ENCODE data around the gene KCNK17. TPM values are rescaled to one million over a fixed set of nuclear protein-coding genes. Genes with fewer than 3 reads are reported as not detected.
A peak's percentile ranks its signal among the peaks of the same experiment; 100 is the strongest.

Gene KCNK17
- total RNA-seq, 2 donors from 2014 or later: not detected

DNA sequence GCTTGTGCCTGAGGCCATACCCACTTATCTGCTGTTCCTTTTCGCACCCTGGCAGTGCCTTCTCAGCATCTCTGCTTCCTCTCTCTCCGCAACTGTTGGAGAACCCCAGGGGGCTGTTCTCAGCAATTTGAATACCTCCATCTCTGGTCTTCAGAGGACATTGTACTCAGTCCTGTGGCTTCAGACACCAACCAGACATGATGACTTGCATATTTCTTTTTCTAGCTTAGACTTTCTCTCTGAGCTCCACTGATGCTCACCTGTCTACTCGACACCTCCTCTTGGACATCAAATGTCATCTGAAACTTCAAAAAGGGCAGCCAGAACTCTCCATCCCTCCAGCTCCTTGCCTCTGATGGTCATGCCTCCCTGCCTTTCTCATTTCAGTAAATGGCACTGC is 27.1 kb upstream of the KCNK17 start:
- no peak for ATAC-seq
- DNase-seq (ENCODE audit: low spot score in 2 of 2): no peak
- Mint-ChIP-seq H3K27ac (no peak overlapping the region), H3K9me3 (no peaks in the 10 kb centered on the region), H3K36me3 (no peaks in the 10 kb centered on the region)

DNA sequence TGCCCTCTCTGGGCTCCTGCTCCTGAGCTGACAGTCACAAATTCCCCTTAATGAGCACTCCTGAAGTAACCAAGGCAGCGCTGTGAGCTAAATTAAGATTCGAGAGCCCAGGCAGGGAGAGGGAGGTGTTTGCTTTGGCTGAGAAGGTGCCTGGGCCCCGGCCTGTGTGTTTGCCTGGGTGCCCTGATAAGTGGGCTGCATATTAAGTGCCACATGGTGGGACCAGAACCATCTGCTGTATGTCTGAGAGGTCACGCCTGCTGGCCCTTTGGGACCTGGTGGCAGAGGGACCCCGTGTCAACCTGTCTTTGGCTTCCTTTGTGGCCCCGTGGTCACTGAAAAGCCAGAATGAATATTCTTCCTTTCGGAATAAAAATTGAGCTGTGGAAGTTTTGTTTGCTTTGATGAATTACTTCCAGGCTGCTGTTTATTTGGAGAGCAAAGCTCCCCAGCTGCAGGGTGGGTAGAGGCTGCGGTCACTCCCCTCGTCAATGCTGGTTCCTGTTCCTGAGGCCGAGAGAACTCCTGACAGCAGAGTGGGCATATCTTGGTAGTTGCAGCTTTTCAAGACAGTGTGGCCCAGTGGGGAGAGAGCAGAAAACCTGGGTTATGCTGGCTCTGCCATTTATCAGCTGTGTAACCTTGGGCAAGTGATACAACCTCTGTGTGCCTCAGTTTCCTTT is 25.8 kb upstream of the KCNK17 start:
- no peaks in the 10 kb centered on the region for H3K36me3 Mint-ChIP-seq
- H3K9me3 Mint-ChIP-seq: no peaks in the 10 kb centered on the region
- H3K27ac Mint-ChIP-seq: peak overlapping the region in 1 of 2 donors; percentile 47
- ATAC-seq: no peak
- DNase-seq (ENCODE audit: low spot score in 2 of 2): no peak

GRCh38 chr6:39339096-39339867 is 25.1 kb upstream of the KCNK17 start:
- ATAC-seq: no peak
- Mint-ChIP-seq H3K9me3 (no peaks in the 10 kb centered on the region), H3K27ac (no peak overlapping the region), H3K36me3 (no peaks in the 10 kb centered on the region)
- no peak for DNase-seq (ENCODE audit: low spot score in 2 of 2)

GRCh38 chr6:39338397-39338796 is 24.2 kb upstream of the KCNK17 start:
- no peak for ATAC-seq
- H3K36me3 Mint-ChIP-seq: no peaks in the 10 kb centered on the region
- no peak overlapping the region for H3K27ac Mint-ChIP-seq
- H3K9me3 Mint-ChIP-seq: no peaks in the 10 kb centered on the region
- DNase-seq (ENCODE audit: low spot score in 2 of 2): no peak

- no peaks in the 10 kb centered on the region for H3K9me3 Mint-ChIP-seq
- peak in 1 of 2 donors; percentile 66 for ATAC-seq
- DNase-seq (ENCODE audit: low spot score in 2 of 2): no peak
Measured at GRCh38 chr6:39335780-39336545, 21.7 kb upstream of the KCNK17 start.

GRCh38 chr6:39333644-39334438 is 19.6 kb upstream of the KCNK17 start:
- H3K9me3 Mint-ChIP-seq: no peaks in the 10 kb centered on the region
- no peak for DNase-seq (ENCODE audit: low spot score in 2 of 2)
- H3K27ac Mint-ChIP-seq: no peak overlapping the region
- H3K36me3 Mint-ChIP-seq: no peaks in the 10 kb centered on the region
- ATAC-seq: no peak

More at GRCh38 chr6:39335780-39336545, 21.7 kb upstream of the KCNK17 start:
- no peak overlapping the region for H3K27ac Mint-ChIP-seq
- H3K36me3 Mint-ChIP-seq: no peaks in the 10 kb centered on the region

- DNase-seq (ENCODE audit: low spot score in 2 of 2) (no peak), ATAC-seq (no peak)
- no peaks in the 10 kb centered on the region for H3K36me3 Mint-ChIP-seq
- H3K9me3 Mint-ChIP-seq: no peaks in the 10 kb centered on the region
- H3K27ac Mint-ChIP-seq: peak overlapping the region in 1 of 2 donors; percentile 58
Measured at GRCh38 chr6:39330476-39330875, 16.3 kb upstream of the KCNK17 start.

DNA sequence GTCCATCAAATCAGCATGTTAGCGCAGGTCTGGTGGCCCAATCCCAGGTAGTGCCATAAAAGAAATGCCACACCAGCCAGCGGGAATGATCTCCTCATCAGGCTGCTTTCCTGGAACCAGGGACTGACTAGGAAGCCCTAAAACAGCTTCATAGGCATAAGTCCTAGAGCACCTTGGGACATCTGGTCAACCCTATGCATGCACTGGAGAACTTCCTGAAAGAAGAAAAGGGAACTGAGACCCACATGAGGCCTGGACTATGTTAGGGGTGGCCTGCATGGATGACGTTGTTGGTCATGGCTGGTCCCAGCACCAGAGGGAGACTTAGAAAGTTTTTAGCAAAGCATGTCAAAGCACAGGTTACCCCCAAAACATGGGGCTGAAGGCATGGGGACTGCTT is 15.8 kb upstream of the KCNK17 start:
- H3K36me3 Mint-ChIP-seq: no peaks in the 10 kb centered on the region
- DNase-seq (ENCODE audit: low spot score in 2 of 2): no peak
- no peaks in the 10 kb centered on the region for H3K9me3 Mint-ChIP-seq
- no peak for ATAC-seq
- H3K27ac Mint-ChIP-seq: peak overlapping the region in 1 of 2 donors; percentile 58

DNA sequence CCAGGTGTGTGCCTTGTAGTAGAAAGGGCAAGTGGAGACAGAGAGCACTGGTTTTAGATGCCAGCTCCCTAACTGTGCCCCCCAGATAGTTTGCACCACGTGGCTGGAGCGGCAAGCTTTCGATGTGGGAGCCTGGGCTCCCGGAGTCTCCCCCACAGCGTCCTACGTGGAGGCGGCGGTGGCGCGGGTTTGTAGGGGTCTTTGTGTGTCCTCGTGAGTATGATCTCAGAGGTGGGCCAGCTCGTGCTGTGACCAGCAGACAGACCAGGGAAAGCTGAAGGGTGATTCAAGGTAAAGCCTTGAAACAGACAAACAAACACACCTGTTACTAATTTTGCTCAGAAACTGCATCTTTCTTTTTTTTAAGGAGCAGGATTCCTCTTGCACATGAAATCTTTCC is 13.8 kb upstream of the KCNK17 start:
- DNase-seq (ENCODE audit: low spot score in 2 of 2) (no peak), ATAC-seq (no peak)
- Mint-ChIP-seq H3K9me3 (no peaks in the 10 kb centered on the region), H3K27ac (no peak overlapping the region), H3K36me3 (no peaks in the 10 kb centered on the region)

DNA sequence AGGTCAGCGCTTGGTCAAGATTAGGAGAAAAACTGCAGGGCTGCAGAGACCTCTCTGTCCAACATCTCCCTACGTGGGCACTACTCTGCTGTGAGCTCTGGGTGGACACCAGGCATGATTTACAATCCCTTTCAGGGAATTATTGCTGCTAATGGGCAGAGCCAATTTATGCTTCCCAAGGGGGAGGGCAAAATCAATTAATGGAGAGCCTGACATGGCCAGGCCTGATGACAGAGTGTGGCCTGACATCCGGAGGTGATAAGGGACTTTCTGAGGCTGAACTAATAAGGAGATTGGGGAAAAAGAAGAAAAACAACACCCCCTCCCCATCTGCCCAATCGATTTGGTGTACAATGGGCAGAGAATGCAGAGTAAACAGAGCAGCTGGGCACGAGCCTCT is 13.3 kb upstream of the KCNK17 start:
- ATAC-seq (no peak), DNase-seq (ENCODE audit: low spot score in 2 of 2) (no peak)
- H3K9me3 Mint-ChIP-seq: no peaks in the 10 kb centered on the region
- no peaks in the 10 kb centered on the region for H3K36me3 Mint-ChIP-seq
- no peak overlapping the region for H3K27ac Mint-ChIP-seq

- ATAC-seq (no peak), DNase-seq (ENCODE audit: low spot score in 2 of 2) (no peak)
- Mint-ChIP-seq H3K27ac (no peak within 1 kb of the TSS), H3K36me3 (no peaks in the 10 kb centered on the region), H3K9me3 (no peaks in the 10 kb centered on the region)
Measured at GRCh38 chr6:39322306-39322850, 8.2 kb upstream of the KCNK17 start, which contains the start of gene KCNK16. KCNK16 (minus strand) TSS chr6:39322702; CDS start chr6:39322540, 162 bp downstream.

- ATAC-seq (no peak), DNase-seq (ENCODE audit: low spot score in 2 of 2) (no peak)
- Mint-ChIP-seq H3K27ac (no peak overlapping the region), H3K36me3 (no peaks in the 10 kb centered on the region), H3K9me3 (no peaks in the 10 kb centered on the region)
Measured at GRCh38 chr6:39321761-39322160, 7.5 kb upstream of the KCNK17 start.

DNA sequence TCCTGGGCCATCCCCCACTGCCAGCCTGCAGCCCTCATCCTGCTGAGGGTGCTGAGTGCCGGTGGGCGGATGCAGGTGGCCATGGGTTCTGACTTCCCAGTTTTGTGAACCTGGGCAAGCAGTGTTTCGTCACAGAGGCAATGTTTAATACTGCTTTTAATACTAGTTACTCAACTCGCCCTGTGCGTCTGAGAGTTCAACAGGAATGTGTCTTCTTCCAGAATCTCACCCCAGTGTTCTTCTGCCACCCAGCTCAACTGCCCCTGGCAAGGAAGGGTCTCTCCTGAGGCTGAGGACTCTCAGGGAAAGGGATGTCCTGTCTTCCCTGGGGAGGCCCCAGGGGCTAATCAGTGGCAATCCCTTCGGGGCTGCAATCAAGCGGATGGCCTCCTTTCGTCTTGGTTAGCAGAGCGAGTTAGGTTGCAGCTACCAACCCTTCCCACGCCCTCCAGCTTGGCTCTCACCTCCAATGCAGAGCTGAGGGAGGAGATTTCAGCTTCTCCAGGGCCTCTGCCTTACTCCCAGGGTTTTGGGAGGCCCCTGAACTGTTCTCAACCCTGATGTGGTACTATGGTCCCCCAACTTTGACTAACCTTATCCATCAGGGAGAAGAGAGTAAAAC is 6.3 kb upstream of the KCNK17 start:
- ATAC-seq (no peak), DNase-seq (ENCODE audit: low spot score in 2 of 2) (no peak)
- no peak overlapping the region for H3K27ac Mint-ChIP-seq
- no peaks in the 10 kb centered on the region for H3K9me3 Mint-ChIP-seq
- H3K36me3 Mint-ChIP-seq: no peaks in the 10 kb centered on the region

DNA sequence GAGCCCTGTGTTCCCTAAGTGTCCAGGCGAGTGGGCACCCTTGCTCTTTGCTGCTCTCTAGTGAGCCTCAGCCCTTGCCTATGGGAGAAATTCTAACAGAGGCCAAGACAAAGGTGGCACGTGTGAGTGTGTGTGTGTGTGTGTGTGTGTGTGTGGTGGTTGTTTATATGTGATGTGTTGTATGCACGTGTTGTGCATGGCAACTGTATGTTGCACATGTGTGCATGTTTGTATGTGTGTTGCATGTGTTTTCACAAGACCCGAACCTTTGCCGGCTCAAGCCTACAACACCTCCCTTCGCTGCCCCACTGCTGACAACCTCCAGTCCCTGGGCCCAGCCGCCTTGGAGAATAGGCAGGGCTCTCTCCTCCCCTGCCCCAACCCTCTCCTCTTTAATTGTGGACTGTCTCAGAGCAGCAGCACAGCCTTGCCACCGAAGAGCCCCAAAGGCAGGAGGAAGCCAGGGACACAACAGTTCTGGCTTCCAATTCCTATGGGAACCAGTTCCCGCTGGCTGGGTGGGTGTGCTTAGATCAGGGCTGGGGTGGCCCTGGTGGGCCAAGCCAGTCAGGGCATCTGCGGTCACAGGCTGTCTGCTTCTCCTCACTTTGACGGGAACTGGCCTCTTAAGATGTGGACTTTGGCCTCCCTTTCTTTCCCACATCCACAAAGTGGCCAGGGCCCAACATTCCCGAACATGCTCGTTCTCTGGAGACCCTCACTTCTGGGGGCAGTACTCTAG is 5.6 kb upstream of the KCNK17 start:
- DNase-seq (ENCODE audit: low spot score in 2 of 2): no peak
- H3K9me3 Mint-ChIP-seq: no peaks in the 10 kb centered on the region
- no peak for ATAC-seq
- H3K27ac Mint-ChIP-seq: no peak overlapping the region
- no peaks in the 10 kb centered on the region for H3K36me3 Mint-ChIP-seq

GRCh38 chr6:39317256-39317655 is 3.0 kb upstream of the KCNK17 start:
- no peaks in the 10 kb centered on the region for H3K9me3 Mint-ChIP-seq
- no peak overlapping the region for H3K27ac Mint-ChIP-seq
- no peak for DNase-seq (ENCODE audit: low spot score in 2 of 2)

More at GRCh38 chr6:39317256-39317655, 3.0 kb upstream of the KCNK17 start:
- H3K36me3 Mint-ChIP-seq: no peaks in the 10 kb centered on the region
- no peak for ATAC-seq

Measured in activated naive CD4-positive, alpha-beta T cell treated with anti-CD3 and anti-CD28 coated beads, Interleukin-2, amount 50 U/mL, for 72 hours (primary cell).